HepG2 (cell line): ENCODE results near the gene MAN1B1. TPM values are rescaled to one million over a fixed set of nuclear protein-coding genes. Genes with fewer than 3 reads are reported as not detected.

Experiments used
- ATAC-seq: fragments of 200-7000 bp; cut with Tn5 transposase; 3 replicates; pipeline ENCODE4 v1.9.1; 2020; ENCODE audit warnings: mild to moderate bottlenecking, moderate library complexity
- BruUV-seq: library from RNA; stranded (reverse); fragments of 400-500 nt; replicated peaks from 2 replicates; lab custom pipeline; 2021; lab: Mats Ljungman, UMichigan
- CTCF ChIA-PET: fragments of 300-600 bp; formaldehyde crosslinking; extraction: SDS; loops from one replicate; lab custom pipeline; 2021; ENCODE audit warnings: low total read pairs, inconsistent platforms, low intra/inter-chr PET ratio; lab: Yijun Ruan, JAX
- POLR2A ChIA-PET: fragments of 350-600 bp; sonication (Branson Sonifier 250); formaldehyde crosslinking; loops from one replicate; lab custom pipeline; 2020; ENCODE audit warnings: antibody characterized with exemption, inconsistent platforms; lab: Yijun Ruan, JAX
- DNase-seq: peaks from one replicate; pipeline ENCODE4 v3.0.0-alpha.2; 2015; ENCODE audit warnings: low spot score
- FAIRE-seq: peaks from 3 replicates; lab custom pipeline; 2011; peaks lifted over from hg19 to GRCh38; lab: Jason Lieb, UNC
- H2AFZ ChIP-seq: one replicate; pipeline ENCODE4 v1.6.1; 2011; ENCODE audit warnings: low read length, inconsistent platforms
- H3K27ac ChIP-seq: fragments of 300-600 bp; 3 replicates; pipeline ENCODE4 v1.8.0; 2011; ENCODE audit warnings: mixed run types, mild to moderate bottlenecking, mixed read lengths, low read length, inconsistent platforms; ENCODE audit not compliant: insufficient read depth; ENCODE audit errors: extremely low read length
- H3K27me3 ChIP-seq, 2 experiments: fragments of 200-600 bp in 1 of 2; 2 replicates in 1 of 2; 3 replicates in 1 of 2; pipeline versions ENCODE4 v1.6.0 to v1.8.0; 2011; ENCODE audit warnings: low read length in 2 of 2, mild to moderate bottlenecking in 2 of 2, moderate library complexity in 2 of 2, inconsistent platforms in 1 of 2; ENCODE audit not compliant: insufficient read depth in 2 of 2, control insufficient read depth in 1 of 2
- H3K36me3 ChIP-seq, 2 experiments: fragments of 200-600 bp in 1 of 2; replicated peaks in 1 of 2; 2 replicates in 1 of 2; 3 replicates in 1 of 2; pipeline versions ENCODE4 v1.5.1 to v1.8.0; 2011; ENCODE audit warnings: low read length in 2 of 2, inconsistent platforms in 1 of 2; ENCODE audit not compliant: insufficient read depth in 2 of 2, control insufficient read depth in 1 of 2
- H3K4me1 ChIP-seq: 2 replicates; pipeline ENCODE4 v1.5.1; 2012; ENCODE audit warnings: low read length, inconsistent platforms; ENCODE audit not compliant: insufficient read depth
- H3K4me2 ChIP-seq: 2 replicates; pipeline ENCODE4 v1.6.0; 2011; ENCODE audit warnings: low read depth, low read length, inconsistent platforms
- H3K4me3 ChIP-seq, 3 experiments: fragments of 200-600 bp in 1 of 3; sonication (generic), shearing (Covaris generic) in 1 of 3; replicated peaks in 1 of 3; 2 replicates each; pipeline ENCODE4 v1.5.1; 2011 to 2016; ENCODE audit warnings: low read length in 3 of 3, inconsistent platforms in 2 of 3, low read depth in 2 of 3, mild to moderate bottlenecking in 2 of 3, control low read depth in 1 of 3, mixed read lengths in 1 of 3; ENCODE audit not compliant: insufficient read depth in 1 of 3
- H3K79me2 ChIP-seq: one replicate; pipeline ENCODE4 v1.6.1; 2011; ENCODE audit warnings: low read length, inconsistent platforms; ENCODE audit not compliant: insufficient read depth
- H3K9ac ChIP-seq: 2 replicates; pipeline ENCODE4 v1.6.0; 2011; ENCODE audit warnings: mild to moderate bottlenecking, low read depth, low read length, inconsistent platforms; ENCODE audit not compliant: insufficient read depth
- H3K9me3 ChIP-seq: 2 replicates; pipeline ENCODE4 v1.5.1; 2012; ENCODE audit warnings: mild to moderate bottlenecking, low read length
- H4K20me1 ChIP-seq: 2 replicates; pipeline ENCODE4 v1.6.0; 2011; ENCODE audit warnings: inconsistent platforms, mild to moderate bottlenecking, low read length, moderate library complexity; ENCODE audit not compliant: insufficient read depth
- HDAC6 ChIP-seq: fragments of 200-600 bp; sonication (generic); IDR thresholded peaks from 2 replicates; pipeline ENCODE4 v1.7.0; 2017; ENCODE audit warnings: mild to moderate bottlenecking, antibody characterized with exemption, low read length, low read depth
- JUNB ChIP-seq: sonication (generic); formaldehyde crosslinking; IDR thresholded peaks from 2 replicates; pipeline ENCODE4 v1.8.0; 2022; ENCODE audit warnings: missing genetic modification reagents, mild to moderate bottlenecking, borderline replicate concordance
- MAFG ChIP-seq: sonication (generic); formaldehyde crosslinking; IDR thresholded peaks from 2 replicates; pipeline ENCODE4 v1.5.1; 2020; ENCODE audit warnings: mild to moderate bottlenecking, missing genetic modification reagents
- PRDM4 ChIP-seq: sonication (generic); formaldehyde crosslinking; IDR thresholded peaks from 2 replicates; pipeline ENCODE4 v1.9.0; 2021; ENCODE audit warnings: missing genetic modification reagents, borderline replicate concordance
- RBM22 ChIP-seq: fragments of 200-400 bp; formaldehyde crosslinking; optimal IDR thresholded peaks from 2 replicates; pipeline ENCODE3; 2017; ENCODE audit warnings: mild to moderate bottlenecking, low read length, moderate library complexity
- TBP ChIP-seq: sonication (generic); formaldehyde crosslinking; IDR thresholded peaks from 2 replicates; pipeline ENCODE4 v1.5.0; 2020; ENCODE audit warnings: missing genetic modification reagents
- WGBS: methylation state at CpG from one replicate; pipeline ENCODE4 v1.1.6; 2017; ENCODE audit warnings: low lambda C conversion rate; 5-methylcytosine and 5-hydroxymethylcytosine counted together
- in situ Hi-C: cut with HindIII; loops from 2 replicates; pipeline ENCODE4 v1.10.0; 2017; ENCODE audit warnings: low pct_unique_long_range_greater_than_20kb; ENCODE audit not compliant: extremely low pct_ligation_motif_present
- intact Hi-C: fragments of 100-400 bp; cut with micrococcal nuclease; formaldehyde crosslinking; loops from one replicate; pipeline ENCODE4 v1.10.0; 2022; ENCODE audit not compliant: unreplicated experiment
- polyA plus RNA-seq, 8 experiments: library from polyadenylated mRNA; depleted of rRNA in 3 of 8; stranded (reverse) in 7 of 8; unstranded in 1 of 8; fragments of >200 nt; fragmentation: Illumina TruSeq in 4 of 8; extraction: Trizol in 4 of 8; gene quantifications; 2 replicates each; pipeline versions ENCODE4 v1.2.1 to v1.2.3, GENCODE V29; 2011 to 2016; ENCODE audit warnings: low read depth in 4 of 8, missing spikeins in 1 of 8, mixed read lengths in 1 of 8; ENCODE audit not compliant: insufficient read depth in 1 of 8
- total RNA-seq, 5 experiments: library from RNA; depleted of rRNA; stranded (reverse); fragments of >200 nt; fragmentation: Illumina TruSeq; extraction: Trizol; gene quantifications; 2 replicates each; pipeline ENCODE4 v1.2.3, GENCODE V29; 2016; ENCODE audit warnings: low read depth in 1 of 5
- TF ChIP-seq, protein P1 (sequence below): sonication (generic); formaldehyde crosslinking; IDR thresholded peaks from 2 replicates; pipeline ENCODE4; 2020; ENCODE audit warnings: missing genetic modification reagents, mild to moderate bottlenecking, borderline replicate concordance
- TF ChIP-seq, protein P2 (sequence below): sonication (generic); formaldehyde crosslinking; IDR thresholded peaks from 2 replicates; pipeline ENCODE4 v1.4.0; 2020; ENCODE audit warnings: mild to moderate bottlenecking, missing genetic modification reagents
- TF ChIP-seq, protein P3 (sequence below): sonication (generic); formaldehyde crosslinking; IDR thresholded peaks from 2 replicates; pipeline ENCODE4 v1.4.0; 2020; ENCODE audit warnings: missing genetic modification reagents, low read depth, mild to moderate bottlenecking, borderline replicate concordance
- TF ChIP-seq, protein P4 (sequence below): sonication (generic); formaldehyde crosslinking; conservative IDR thresholded peaks from 2 replicates; pipeline ENCODE4 v1.4.0; 2020; ENCODE audit warnings: missing genetic modification reagents
- TF ChIP-seq, protein P5 (sequence below): sonication (generic); formaldehyde crosslinking; IDR thresholded peaks from 2 replicates; pipeline ENCODE4 v1.9.0; 2021; ENCODE audit warnings: missing genetic modification reagents, mild to moderate bottlenecking, borderline replicate concordance

MAN1B1 gene
- total and polyA plus RNA-seq, 2 of the 13 experiments (the other 11 are each of a cell fraction or from before 2014, with no cell fraction given) = 48.9 to 59.5 TPM

DNA sequence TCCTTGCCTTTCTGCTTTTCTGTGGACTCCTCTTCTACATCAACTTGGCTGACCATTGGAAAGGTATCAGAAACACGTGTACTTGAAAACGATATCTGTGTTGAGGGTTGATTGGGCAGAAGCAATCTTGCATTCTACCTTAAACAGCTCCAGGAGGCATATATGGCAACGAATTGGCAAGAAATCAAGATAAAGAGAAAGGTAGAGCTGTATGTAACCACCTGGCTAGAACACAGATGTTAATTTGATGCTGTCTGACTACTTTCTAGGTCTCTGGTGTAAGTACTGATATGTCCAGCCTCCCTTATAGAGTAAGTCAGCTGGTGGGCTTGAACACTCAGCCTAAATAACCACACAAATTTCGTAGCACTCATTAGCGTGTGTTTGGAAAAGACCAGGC lies 1.3 kb downstream of the MAN1B1 start (continued):
- TF ChIP-seq, protein P1, sequence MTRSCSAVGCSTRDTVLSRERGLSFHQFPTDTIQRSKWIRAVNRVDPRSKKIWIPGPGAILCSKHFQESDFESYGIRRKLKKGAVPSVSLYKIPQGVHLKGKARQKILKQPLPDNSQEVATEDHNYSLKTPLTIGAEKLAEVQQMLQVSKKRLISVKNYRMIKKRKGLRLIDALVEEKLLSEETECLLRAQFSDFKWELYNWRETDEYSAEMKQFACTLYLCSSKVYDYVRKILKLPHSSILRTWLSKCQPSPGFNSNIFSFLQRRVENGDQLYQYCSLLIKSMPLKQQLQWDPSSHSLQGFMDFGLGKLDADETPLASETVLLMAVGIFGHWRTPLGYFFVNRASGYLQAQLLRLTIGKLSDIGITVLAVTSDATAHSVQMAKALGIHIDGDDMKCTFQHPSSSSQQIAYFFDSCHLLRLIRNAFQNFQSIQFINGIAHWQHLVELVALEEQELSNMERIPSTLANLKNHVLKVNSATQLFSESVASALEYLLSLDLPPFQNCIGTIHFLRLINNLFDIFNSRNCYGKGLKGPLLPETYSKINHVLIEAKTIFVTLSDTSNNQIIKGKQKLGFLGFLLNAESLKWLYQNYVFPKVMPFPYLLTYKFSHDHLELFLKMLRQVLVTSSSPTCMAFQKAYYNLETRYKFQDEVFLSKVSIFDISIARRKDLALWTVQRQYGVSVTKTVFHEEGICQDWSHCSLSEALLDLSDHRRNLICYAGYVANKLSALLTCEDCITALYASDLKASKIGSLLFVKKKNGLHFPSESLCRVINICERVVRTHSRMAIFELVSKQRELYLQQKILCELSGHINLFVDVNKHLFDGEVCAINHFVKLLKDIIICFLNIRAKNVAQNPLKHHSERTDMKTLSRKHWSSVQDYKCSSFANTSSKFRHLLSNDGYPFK (CRISPR knock-in tag) = no peak

- no peak overlapping the region for H3K4me3 ChIP-seq
- in situ Hi-C loops = no loop called here
- no peaks in the 10 kb centered on the region for H3K9me3 ChIP-seq
- no peak for DNase-seq
- H3K9ac ChIP-seq = no peak overlapping the region
- H3K27ac ChIP-seq = no peak overlapping the region
- WGBS = 91% methylated on average over 11 of the region's 11 CpGs
- BruUV-seq = no TSS peak
- H3K4me2 ChIP-seq = no peak overlapping the region
- peaks cover 8% of the 10 kb centered on the region for H3K79me2 ChIP-seq
- no peaks in the 10 kb centered on the region; a peak in 1 of 5 replicates for H3K27me3 ChIP-seq
- ChIA-PET CTCF (no interaction called here), POLR2A (no interaction called here)
- FAIRE-seq = no peak
- H4K20me1 ChIP-seq = no peaks in the 10 kb centered on the region
- intact Hi-C loops = no loop called here
- peaks cover 3 to 11% of the 10 kb centered on the region in 2 experiments; a peak in 2 of 5 replicates for H3K36me3 ChIP-seq
- no peak overlapping the region for H2AFZ ChIP-seq
- H3K4me1 ChIP-seq = peaks cover 42% of the 10 kb centered on the region
- ATAC-seq = no peak
- no peak for TF ChIP-seq MAFG (CRISPR knock-in tag)
- TF ChIP-seq TBP (CRISPR knock-in tag) = no peak
- TF ChIP-seq, protein P2, sequence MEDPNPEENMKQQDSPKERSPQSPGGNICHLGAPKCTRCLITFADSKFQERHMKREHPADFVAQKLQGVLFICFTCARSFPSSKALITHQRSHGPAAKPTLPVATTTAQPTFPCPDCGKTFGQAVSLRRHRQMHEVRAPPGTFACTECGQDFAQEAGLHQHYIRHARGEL (CRISPR knock-in tag) = no peak
- TF ChIP-seq PRDM4 (CRISPR knock-in tag) = no peak
- TF ChIP-seq, protein P3, sequence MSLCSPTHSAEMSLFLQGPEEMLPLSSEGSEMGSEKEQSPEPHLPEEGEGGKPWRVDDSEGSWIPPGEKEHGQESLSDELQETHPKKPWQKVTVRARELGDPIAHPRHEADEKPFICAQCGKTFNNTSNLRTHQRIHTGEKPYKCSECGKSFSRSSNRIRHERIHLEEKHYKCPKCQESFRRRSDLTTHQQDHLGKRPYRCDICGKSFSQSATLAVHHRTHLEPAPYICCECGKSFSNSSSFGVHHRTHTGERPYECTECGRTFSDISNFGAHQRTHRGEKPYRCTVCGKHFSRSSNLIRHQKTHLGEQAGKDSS = no peak
- TF ChIP-seq, protein P4, sequence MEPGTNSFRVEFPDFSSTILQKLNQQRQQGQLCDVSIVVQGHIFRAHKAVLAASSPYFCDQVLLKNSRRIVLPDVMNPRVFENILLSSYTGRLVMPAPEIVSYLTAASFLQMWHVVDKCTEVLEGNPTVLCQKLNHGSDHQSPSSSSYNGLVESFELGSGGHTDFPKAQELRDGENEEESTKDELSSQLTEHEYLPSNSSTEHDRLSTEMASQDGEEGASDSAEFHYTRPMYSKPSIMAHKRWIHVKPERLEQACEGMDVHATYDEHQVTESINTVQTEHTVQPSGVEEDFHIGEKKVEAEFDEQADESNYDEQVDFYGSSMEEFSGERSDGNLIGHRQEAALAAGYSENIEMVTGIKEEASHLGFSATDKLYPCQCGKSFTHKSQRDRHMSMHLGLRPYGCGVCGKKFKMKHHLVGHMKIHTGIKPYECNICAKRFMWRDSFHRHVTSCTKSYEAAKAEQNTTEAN = no peak
- no peak for TF ChIP-seq JUNB
- TF ChIP-seq HDAC6 = no peak
- TF ChIP-seq, protein P5, sequence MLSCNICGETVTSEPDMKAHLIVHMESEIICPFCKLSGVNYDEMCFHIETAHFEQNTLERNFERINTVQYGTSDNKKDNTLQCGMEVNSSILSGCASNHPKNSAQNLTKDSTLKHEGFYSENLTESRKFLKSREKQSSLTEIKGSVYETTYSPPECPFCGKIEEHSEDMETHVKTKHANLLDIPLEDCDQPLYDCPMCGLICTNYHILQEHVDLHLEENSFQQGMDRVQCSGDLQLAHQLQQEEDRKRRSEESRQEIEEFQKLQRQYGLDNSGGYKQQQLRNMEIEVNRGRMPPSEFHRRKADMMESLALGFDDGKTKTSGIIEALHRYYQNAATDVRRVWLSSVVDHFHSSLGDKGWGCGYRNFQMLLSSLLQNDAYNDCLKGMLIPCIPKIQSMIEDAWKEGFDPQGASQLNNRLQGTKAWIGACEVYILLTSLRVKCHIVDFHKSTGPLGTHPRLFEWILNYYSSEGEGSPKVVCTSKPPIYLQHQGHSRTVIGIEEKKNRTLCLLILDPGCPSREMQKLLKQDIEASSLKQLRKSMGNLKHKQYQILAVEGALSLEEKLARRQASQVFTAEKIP (CRISPR knock-in tag) = no peak
- no peak for TF ChIP-seq RBM22
These were observed 2.6 kb downstream of the MAN1B1 start for GRCh38 chr9:137089232-137089947.
